T-cell (primary cell): Measurements from ENCODE around the gene C19orf38. TPM values are rescaled to one million over a fixed set of nuclear protein-coding genes. Genes with fewer than 3 reads are reported as not detected.

ENCODE experiments used
- ATAC-seq, 4 experiments: fragments of 200-7000 bp in 3 of 4; fragments of 150-1000 bp in 1 of 4; cut with Tn5 transposase; replicated peaks in 1 of 4; 1 replicate in 3 of 4; 2 replicates in 1 of 4; pipeline ENCODE4 v1.10.0; 2021; ENCODE audit warnings: moderate library complexity in 3 of 4, mild to moderate bottlenecking in 2 of 4, moderate number of reproducible peaks in 1 of 4
- CTCF ChIA-PET, 2 donors: fragments of 300-600 bp; sonication (Branson Sonifier 250); formaldehyde crosslinking; loops; one replicate each; lab custom pipeline; 2022; ENCODE audit warnings: antibody characterized with exemption in 2 of 2; lab: Charles Lee
- POLR2A ChIA-PET, 2 donors: fragments of 300-600 bp; sonication (Branson Sonifier 250); formaldehyde crosslinking; loops; one replicate each; lab custom pipeline; 2022; ENCODE audit warnings: antibody characterized with exemption in 2 of 2; lab: Charles Lee
- DNase-seq, 35 experiments: peaks; one replicate each; pipeline versions ENCODE4 v3.0.0 to v3.0.0-alpha.2; 2013 to 2023
- H3K27ac ChIP-seq: one replicate; pipeline ENCODE4 v1.5.1; 2013; ENCODE audit warnings: low read length
- H3K27me3 ChIP-seq, 2 experiments: replicated peaks in 1 of 2; 1 replicate in 1 of 2; 2 replicates in 1 of 2; pipeline versions ENCODE4 v1.6.1 to v1.7.0; 2013; ENCODE audit warnings: low read length in 1 of 2, mixed read lengths in 1 of 2; ENCODE audit not compliant: control insufficient read depth in 2 of 2, insufficient read depth in 2 of 2; ENCODE audit errors: extremely low read depth in 1 of 2
- H3K36me3 ChIP-seq, 2 donors: 1 replicate in 1 of 2; 2 replicates in 1 of 2; pipeline versions ENCODE4 v1.6.1 to v1.7.0; 2013; ENCODE audit warnings: low read length in 1 of 2; ENCODE audit not compliant: control insufficient read depth in 2 of 2, insufficient read depth in 1 of 2; ENCODE audit errors: extremely low read depth in 1 of 2
- H3K4me1 ChIP-seq, 2 experiments: 1 replicate in 1 of 2; 2 replicates in 1 of 2; pipeline versions ENCODE4 v1.6.1 to v1.7.0; 2013; ENCODE audit warnings: low read length in 2 of 2, mixed read lengths in 1 of 2; ENCODE audit not compliant: insufficient read depth in 2 of 2, control insufficient read depth in 1 of 2; ENCODE audit errors: extremely low read depth in 1 of 2
- H3K4me3 ChIP-seq, 2 donors: 1 replicate in 1 of 2; 2 replicates in 1 of 2; pipeline versions ENCODE4 v1.5.1 to v1.7.0; 2013; ENCODE audit warnings: mild to moderate bottlenecking in 2 of 2, low read length in 1 of 2, moderate library complexity in 1 of 2; ENCODE audit not compliant: control insufficient read depth in 1 of 2; ENCODE audit errors: extremely low read depth in 1 of 2
- H3K9me3 ChIP-seq: 2 replicates; pipeline ENCODE4 v1.7.0; 2013
- H3K27ac Mint-ChIP-seq, 2 donors: one replicate each; pipeline ENCODE4 v1.8.0; 2020 to 2021; ENCODE audit warnings: mild to moderate bottlenecking in 2 of 2, mixed read lengths in 2 of 2
- H3K27me3 Mint-ChIP-seq, 2 donors: one replicate each; pipeline ENCODE4 v1.8.0; 2021 to 2022; ENCODE audit warnings: mixed read lengths in 2 of 2
- H3K36me3 Mint-ChIP-seq: one replicate; pipeline ENCODE4 v1.8.0; 2021; ENCODE audit warnings: mixed read lengths
- H3K4me1 Mint-ChIP-seq, 3 donors: one replicate each; pipeline ENCODE4 v1.8.0; 2020 to 2022; ENCODE audit warnings: mixed read lengths in 3 of 3, mild to moderate bottlenecking in 1 of 3
- H3K4me3 Mint-ChIP-seq, 3 donors: one replicate each; pipeline ENCODE4 v1.8.0; 2020 to 2022; ENCODE audit warnings: mild to moderate bottlenecking in 3 of 3, mixed read lengths in 3 of 3, moderate library complexity in 3 of 3
- H3K9me3 Mint-ChIP-seq, 3 donors: one replicate each; pipeline ENCODE4 v1.8.0; 2020 to 2022; ENCODE audit warnings: mixed read lengths in 3 of 3
- WGBS: methylation state at CpG from one replicate; pipeline ENCODE4 v1.1.5; 2013; ENCODE audit warnings: missing lambda C conversion rate; ENCODE audit not compliant: insufficient coverage; 5-methylcytosine and 5-hydroxymethylcytosine counted together
- total RNA-seq, 35 experiments: library from RNA in 6 of 35; stranded (reverse) in 6 of 35; fragments of 120-200 nt in 1 of 35; gene quantifications; one replicate each; pipeline versions ENCODE4 v1.2.1 to v1.2.4 and lab custom pipeline; 2013 to 2026

The C19orf38 gene
- total RNA-seq, 5 donors from 2014 or later (not counting 1 experiment from before 2014, with no cell fraction given): 0.51 to 1.8 (median 1.0) TPM

GRCh38 chr19:10913716-10914340, 65.6 kb downstream of the C19orf38 start:
- no peaks in the 10 kb centered on the region for H3K27me3 Mint-ChIP-seq
- H3K9me3 Mint-ChIP-seq: no peaks in the 10 kb centered on the region
- no peaks in the 10 kb centered on the region for H3K4me1 Mint-ChIP-seq
- no peak for ATAC-seq
- peaks cover 4 to 27% of the 10 kb centered on the region in 2 donors for H3K36me3 ChIP-seq
- no peak for DNase-seq
- no peaks in the 10 kb centered on the region for H3K4me1 ChIP-seq
- no peak overlapping the region for H3K27ac ChIP-seq
- no peak overlapping the region for H3K27ac Mint-ChIP-seq
- 96% methylated on average over 17 of the region's 24 CpGs for WGBS
- peaks cover 9% of the 10 kb centered on the region for H3K36me3 Mint-ChIP-seq
- POLR2A ChIA-PET: no interaction called here
- H3K9me3 ChIP-seq: no peaks in the 10 kb centered on the region
- no peak overlapping the region for H3K4me3 Mint-ChIP-seq
- no peaks in the 10 kb centered on the region for H3K27me3 ChIP-seq
- CTCF ChIA-PET: interaction anchor here in 1 of 2 donors (0.7 kb wide), 1 partner anchor 1824 kb away, joined by 3 read pairs; no protein-coding TSS in a partner anchor
- H3K4me3 ChIP-seq: no peak overlapping the region

GRCh38 chr19:10915130-10916091, 67.2 kb downstream of the C19orf38 start:
- H3K36me3 ChIP-seq: peaks cover 10 to 32% of the 10 kb centered on the region in 2 donors
- H3K27me3 ChIP-seq: no peaks in the 10 kb centered on the region
- Mint-ChIP-seq H3K4me3 (no peak overlapping the region), H3K27ac (no peak overlapping the region), H3K4me1 (no peaks in the 10 kb centered on the region), H3K9me3 (no peaks in the 10 kb centered on the region), H3K36me3 (peaks cover 4% of the 10 kb centered on the region), H3K27me3 (no peaks in the 10 kb centered on the region)
- no peak overlapping the region for H3K27ac ChIP-seq
- no peak for DNase-seq
- no peaks in the 10 kb centered on the region for H3K9me3 ChIP-seq
- no peak overlapping the region for H3K4me3 ChIP-seq
- WGBS: 96% methylated on average over 13 of the region's 19 CpGs
- H3K4me1 ChIP-seq: no peaks in the 10 kb centered on the region
- peak in 1 of 4 experiments; percentile 6 for ATAC-seq
- ChIA-PET POLR2A (interaction anchor here in 1 of 2 donors (0.5 kb wide), 1 partner anchor 701 kb away, joined by 5 read pairs; no protein-coding TSS in a partner anchor), CTCF (no interaction called here)

- Mint-ChIP-seq H3K4me3 (no peak overlapping the region), H3K36me3 (peaks cover 4% of the 10 kb centered on the region), H3K27ac (no peak overlapping the region), H3K9me3 (no peaks in the 10 kb centered on the region), H3K4me1 (no peaks in the 10 kb centered on the region), H3K27me3 (no peaks in the 10 kb centered on the region)
- no peak overlapping the region for H3K4me3 ChIP-seq
- no peaks in the 10 kb centered on the region for H3K9me3 ChIP-seq
- no peaks in the 10 kb centered on the region for H3K27me3 ChIP-seq
- peaks cover 19 to 25% of the 10 kb centered on the region in 2 donors for H3K36me3 ChIP-seq
- ATAC-seq (no peak), DNase-seq (no peak)
- H3K4me1 ChIP-seq: no peaks in the 10 kb centered on the region
- WGBS: 89% methylated on average over 5 of the region's 6 CpGs
- ChIA-PET POLR2A (no interaction called here), CTCF (no interaction called here)
- no peak overlapping the region for H3K27ac ChIP-seq
These were observed 68.4 kb downstream of the C19orf38 start for GRCh38 chr19:10916602-10917001.

- POLR2A ChIA-PET: interaction anchor here in 1 of 2 donors (0.6 to 0.7 kb wide), 2 partner anchors 209 to 216 kb away, joined by 3 to 5 read pairs; no protein-coding TSS in a partner anchor
- ATAC-seq (no peak), DNase-seq (no peak)
- 98% methylated on average over 10 of the region's 11 CpGs for WGBS
- H3K27me3 ChIP-seq: no peaks in the 10 kb centered on the region
- Mint-ChIP-seq H3K27ac (no peak overlapping the region), H3K27me3 (no peaks in the 10 kb centered on the region), H3K9me3 (no peaks in the 10 kb centered on the region), H3K4me3 (no peak overlapping the region), H3K36me3 (peaks cover 3% of the 10 kb centered on the region), H3K4me1 (no peaks in the 10 kb centered on the region)
- H3K36me3 ChIP-seq: peaks cover 20 to 34% of the 10 kb centered on the region in 2 donors
- no peaks in the 10 kb centered on the region for H3K9me3 ChIP-seq
- no peak overlapping the region for H3K4me3 ChIP-seq
- H3K4me1 ChIP-seq: no peaks in the 10 kb centered on the region
- no peak overlapping the region for H3K27ac ChIP-seq
- CTCF ChIA-PET: interaction anchor here in 1 of 2 donors (0.6 kb wide), 1 partner anchor 534 kb away, joined by 4 read pairs; no protein-coding TSS in a partner anchor
These were observed 70.1 kb downstream of the C19orf38 start for GRCh38 chr19:10918359-10918758.

Other genes starting within 250 kb of the C19orf38 start
- 100 to 1,000 TPM; 204 to 228 (median 218) TPM for gene SLC44A2, start 222.9 kb upstream of the C19orf38 start, total RNA-seq
- gene ILF3, start 194.1 kb upstream of the C19orf38 start, total RNA-seq: 100 to 1,000 TPM; 331 to 490 (median 370) TPM
- 10 to 100 TPM; 47.7 to 68.1 (median 55.1) TPM for gene QTRT1, start 147.0 kb upstream of the C19orf38 start, total RNA-seq
- 100 to 1,000 TPM; 272 to 329 (median 297) TPM for gene DNM2, start 130.3 kb upstream of the C19orf38 start, total RNA-seq
- gene TMED1, start 12.2 kb upstream of the C19orf38 start, total RNA-seq: 10 to 100 TPM in 2 of 5 donors, 1 to 10 TPM in 3; 6.1 to 11.4 (median 9.5) TPM
- 10 to 100 TPM; 22.3 to 35.2 (median 30.8) TPM for gene CARM1, start 23.1 kb downstream of the C19orf38 start, total RNA-seq
- 10 to 100 TPM; 21.2 to 34.3 (median 31.5) TPM for gene YIPF2, start 80.2 kb downstream of the C19orf38 start, total RNA-seq
- gene TIMM29, start 80.4 kb downstream of the C19orf38 start, total RNA-seq: 10 to 100 TPM; 19.2 to 40.4 (median 37.2) TPM
- gene SMARCA4, start 112.6 kb downstream of the C19orf38 start, total RNA-seq: 100 to 1,000 TPM in 4 of 5 donors, 10 to 100 TPM in 1; 93.4 to 114 (median 109) TPM
- 10 to 100 TPM; 33.8 to 50.4 (median 42.0) TPM for gene LDLR, start 241.0 kb downstream of the C19orf38 start, total RNA-seq